IMR-90 (cell line): ENCODE data around the gene KDM2B. TPM values are rescaled to one million over a fixed set of nuclear protein-coding genes. Genes with fewer than 3 reads are reported as not detected.
A peak's percentile ranks its signal among the peaks of the same experiment; 100 is the strongest.

ENCODE experiments used
- ATAC-seq: fragments of 200-7000 bp; cut with Tn5 transposase; 2 replicates; pipeline ENCODE4 v1.9.1; 2020; ENCODE audit warnings: low read depth, mild to moderate bottlenecking, moderate library complexity
- BruUV-seq: library from RNA; stranded (reverse); fragments of 400-500 nt; replicated peaks from 2 replicates; lab custom pipeline; 2021; lab: Mats Ljungman, UMichigan
- CTCF ChIA-PET: fragments of 300-600 bp; formaldehyde crosslinking; extraction: SDS; loops from one replicate; lab custom pipeline; 2021; ENCODE audit warnings: antibody characterized with exemption; lab: Yijun Ruan, JAX
- POLR2A ChIA-PET: fragments of 300-600 bp; sonication (Branson Sonifier 250); formaldehyde crosslinking; loops from one replicate; lab custom pipeline; 2022; ENCODE audit warnings: antibody characterized with exemption; ENCODE audit not compliant: unreplicated experiment; lab: Charles Lee
- DNase-seq: peaks from one replicate; pipeline ENCODE4 v3.0.0; 2013
- H2AFZ ChIP-seq: replicated peaks from 2 replicates; pipeline ENCODE3; 2013; ENCODE audit warnings: low read length, mild to moderate bottlenecking; ENCODE audit not compliant: poor library complexity
- H2AK5ac ChIP-seq: 2 replicates; pipeline ENCODE4 v1.6.1; 2013; ENCODE audit warnings: low read depth, low read length, inconsistent platforms
- H2AK9ac ChIP-seq: replicated peaks from 2 replicates; pipeline ENCODE3; 2013; ENCODE audit warnings: mild to moderate bottlenecking, low read depth, low read length, moderate library complexity; ENCODE audit not compliant: poor library complexity
- H2BK120ac ChIP-seq: 2 replicates; pipeline ENCODE4 v1.6.1; 2013; ENCODE audit warnings: low read depth, low read length, inconsistent platforms
- H2BK15ac ChIP-seq: 3 replicates; pipeline ENCODE4 v1.6.1; 2013; ENCODE audit warnings: low read depth, low read length, inconsistent platforms
- H2BK20ac ChIP-seq: 2 replicates; pipeline ENCODE4 v1.6.1; 2013; ENCODE audit warnings: low read depth, mild to moderate bottlenecking, inconsistent platforms, low read length, moderate library complexity
- H2BK5ac ChIP-seq: 2 replicates; pipeline ENCODE4 v1.6.1; 2013; ENCODE audit warnings: mild to moderate bottlenecking, low read depth, low read length, inconsistent platforms; ENCODE audit not compliant: poor library complexity, severe bottlenecking
- H3K14ac ChIP-seq: replicated peaks from 2 replicates; pipeline ENCODE4 v1.6.1; 2013; ENCODE audit warnings: low read depth, low read length, inconsistent platforms
- H3K18ac ChIP-seq: 2 replicates; pipeline ENCODE4 v1.6.1; 2013; ENCODE audit warnings: low read depth, low read length, control low read depth
- H3K23ac ChIP-seq: 2 replicates; pipeline ENCODE4 v1.6.1; 2013; ENCODE audit warnings: low read depth, low read length, inconsistent platforms
- H3K27ac ChIP-seq: 2 replicates; pipeline ENCODE4 v1.5.1; 2013; ENCODE audit warnings: mild to moderate bottlenecking, control low read depth, low read length; ENCODE audit not compliant: insufficient read depth
- H3K27me3 ChIP-seq: 2 replicates; pipeline ENCODE4 v1.6.1; 2013; ENCODE audit warnings: low read length; ENCODE audit not compliant: control insufficient read depth, insufficient read depth
- H3K36me3 ChIP-seq: 2 replicates; pipeline ENCODE4 v1.6.1; 2013; ENCODE audit warnings: low read length, mixed read lengths; ENCODE audit not compliant: control insufficient read depth, insufficient read depth
- H3K4ac ChIP-seq: 2 replicates; pipeline ENCODE4 v1.6.1; 2013; ENCODE audit warnings: low read depth, low read length, inconsistent platforms
- H3K4me1 ChIP-seq: 2 replicates; pipeline ENCODE4 v1.6.1; 2013; ENCODE audit warnings: low read length, mixed read lengths; ENCODE audit not compliant: control insufficient read depth, insufficient read depth
- H3K4me2 ChIP-seq: 2 replicates; pipeline ENCODE4 v1.6.1; 2013; ENCODE audit warnings: low read depth, mild to moderate bottlenecking, control low read depth, low read length, moderate library complexity
- H3K4me3 ChIP-seq: 2 replicates; pipeline ENCODE4 v1.5.1; 2013; ENCODE audit warnings: low read depth, mild to moderate bottlenecking, control low read depth, low read length, moderate library complexity; ENCODE audit not compliant: insufficient read depth
- H3K56ac ChIP-seq: 2 replicates; pipeline ENCODE4 v1.6.1; 2013; ENCODE audit warnings: low read length, inconsistent platforms; ENCODE audit not compliant: insufficient read depth; ENCODE audit errors: extremely low read depth
- H3K79me1 ChIP-seq, 2 experiments: 2 replicates each; pipeline ENCODE4 v1.6.1; 2013; ENCODE audit warnings: low read length in 2 of 2, inconsistent platforms in 1 of 2, low read depth in 1 of 2
- H3K9ac ChIP-seq: 2 replicates; pipeline ENCODE4 v1.6.1; 2013; ENCODE audit warnings: low read depth, low read length, control low read depth
- H3K9me1 ChIP-seq: 2 replicates; pipeline ENCODE4 v1.6.1; 2013; ENCODE audit warnings: low read length, inconsistent platforms; ENCODE audit not compliant: insufficient read depth
- H3K9me3 ChIP-seq: 2 replicates; pipeline ENCODE4 v1.6.1; 2013; ENCODE audit warnings: low read length; ENCODE audit not compliant: control insufficient read depth, insufficient read depth
- H4K20me1 ChIP-seq: 2 replicates; pipeline ENCODE4 v1.6.1; 2013; ENCODE audit warnings: low read length, inconsistent platforms; ENCODE audit not compliant: insufficient read depth
- H4K5ac ChIP-seq: 2 replicates; pipeline ENCODE4 v1.6.1; 2013; ENCODE audit warnings: mild to moderate bottlenecking, low read depth, low read length, control low read depth
- H4K8ac ChIP-seq, 2 experiments: 2 replicates each; pipeline ENCODE4 v1.6.1; 2013; ENCODE audit warnings: low read depth in 2 of 2, low read length in 2 of 2, control low read depth in 1 of 2, inconsistent platforms in 1 of 2
- H4K91ac ChIP-seq: 2 replicates; pipeline ENCODE4 v1.6.1; 2013; ENCODE audit warnings: low read depth, low read length, inconsistent platforms; ENCODE audit not compliant: insufficient read depth
- BHLHE40 ChIP-seq: fragments of 150-350 bp; IDR thresholded peaks from 2 replicates; pipeline ENCODE4 v1.6.1; 2016; ENCODE audit warnings: mild to moderate bottlenecking, low read depth, low read length
- CEBPB ChIP-seq: IDR thresholded peaks from 2 replicates; pipeline ENCODE4 v1.6.1; 2012; ENCODE audit warnings: low read depth, low read length, improper control_type of control experiment
- CHD1 ChIP-seq: IDR thresholded peaks from 2 replicates; pipeline ENCODE4 v1.6.1; 2012; ENCODE audit warnings: low read depth, low read length, improper control_type of control experiment
- ELK1 ChIP-seq: fragments of 150-350 bp; IDR thresholded peaks from 2 replicates; pipeline ENCODE4 v1.6.1; 2016; ENCODE audit warnings: low read depth, mild to moderate bottlenecking, low read length, moderate library complexity, borderline replicate concordance
- RAD21 ChIP-seq: IDR thresholded peaks from 2 replicates; pipeline ENCODE4 v1.6.1; 2012; ENCODE audit warnings: low read length, improper control_type of control experiment
- RCOR1 ChIP-seq: IDR thresholded peaks from 2 replicates; pipeline ENCODE4 v1.6.1; 2012; ENCODE audit warnings: mild to moderate bottlenecking, low read length, improper control_type of control experiment; ENCODE audit not compliant: insufficient replicate concordance
- RFX5 ChIP-seq: IDR thresholded peaks from 2 replicates; pipeline ENCODE4 v1.8.0; 2012; ENCODE audit warnings: low read depth, mild to moderate bottlenecking, low read length, moderate library complexity
- SMC3 ChIP-seq: fragments of 150-350 bp; IDR thresholded peaks from 2 replicates; pipeline ENCODE4 v1.6.1; 2016; ENCODE audit warnings: low read depth, mild to moderate bottlenecking, antibody characterized with exemption, low read length, moderate library complexity
- WGBS, 2 experiments: methylation state at CpG; one replicate each; pipeline versions ENCODE4 v1.1.5 to v1.1.7; 2013; ENCODE audit warnings: missing lambda C conversion rate in 2 of 2; ENCODE audit not compliant: insufficient read length in 1 of 2; ENCODE audit errors: extremely low coverage in 2 of 2; 5-methylcytosine and 5-hydroxymethylcytosine counted together
- dilution Hi-C: fragments of 300-500 bp; cut with HindIII; formaldehyde crosslinking; loops from one replicate; pipeline ENCODE4 v1.14.3; 2018; ENCODE audit warnings: low sequenced_read_pairs; ENCODE audit not compliant: unreplicated experiment
- in situ Hi-C: fragments of 300-500 bp; cut with MboI; formaldehyde crosslinking; loops from 3 replicates; pipeline ENCODE4 v1.14.3; 2019; ENCODE audit warnings: low sequenced_read_pairs, inconsistent platforms, mixed read lengths
- intact Hi-C: fragments of 100-400 bp; cut with micrococcal nuclease; formaldehyde crosslinking; loops from 2 replicates; pipeline ENCODE4 v1.10.0; 2022
- polyA plus RNA-seq, 3 experiments: library from polyadenylated mRNA; depleted of rRNA; stranded (reverse); fragments of >200 nt; gene quantifications; 2 replicates each; pipeline ENCODE4 v1.2.3, GENCODE V29; 2012; ENCODE audit warnings: low replicate concordance in 1 of 3
- total RNA-seq: library from RNA; depleted of rRNA; stranded (reverse); fragments of >200 nt; gene quantifications from 2 replicates; pipeline ENCODE4 v1.2.3, GENCODE V29; 2012

Gene KDM2B
- total and polyA plus RNA-seq, 2 of the 4 experiments (the other 2 are of a cell fraction): 22.6 to 24.2 TPM

- no peak for TF ChIP-seq RCOR1
- TF ChIP-seq CHD1: no peak
Measured at GRCh38 chr12:121423682-121424623, 156.9 kb downstream of the KDM2B start (continued).

- H3K36me3 ChIP-seq: peaks cover 49% of the 10 kb centered on the region
- dilution Hi-C loops: no loop called here
- CTCF ChIA-PET: interaction anchor here (0.6 kb wide), 2 partner anchors 44 to 842 kb away, joined by 3 to 5 read pairs; partner anchors contain the start of gene POP5
Measured at GRCh38 chr12:121423253-121423652, 157.6 kb downstream of the KDM2B start.

More at GRCh38 chr12:121423253-121423652, 157.6 kb downstream of the KDM2B start:
- H2AK5ac ChIP-seq: no peak overlapping the region
- POLR2A ChIA-PET: no interaction called here
- H2AK9ac ChIP-seq: no peak overlapping the region
- no peak overlapping the region for H2BK120ac ChIP-seq
- no peak overlapping the region for H4K5ac ChIP-seq
- peaks cover 7% of the 10 kb centered on the region for H3K9me1 ChIP-seq
- WGBS, 2 experiments: 97% methylated on average over 6 of the region's 14 CpGs; no CpG with 5 or more reads in 1 of the 2 experiments
- H3K4me3 ChIP-seq: no peak overlapping the region
- DNase-seq: no peak
- H3K27me3 ChIP-seq: no peaks in the 10 kb centered on the region
- H3K9me3 ChIP-seq: no peaks in the 10 kb centered on the region
- H3K4ac ChIP-seq: no peak overlapping the region
- no peak for ATAC-seq
- in situ Hi-C loops (no loop called here), intact Hi-C loops (no loop called here)
- H2BK15ac ChIP-seq: no peak overlapping the region
- H2BK20ac ChIP-seq: no peak overlapping the region
- H2AFZ ChIP-seq: peak overlapping the region; percentile 37
- no TSS peak for BruUV-seq
- H4K20me1 ChIP-seq: peaks cover 12% of the 10 kb centered on the region
- no peak overlapping the region for H4K91ac ChIP-seq
- H3K4me1 ChIP-seq: no peaks in the 10 kb centered on the region
- peaks cover 20 to 56% of the 10 kb centered on the region in 2 experiments; a peak in 3 of 4 replicates for H3K79me1 ChIP-seq
- no peak overlapping the region for H4K8ac ChIP-seq
- H2BK5ac ChIP-seq: no peak overlapping the region
- TF ChIP-seq BHLHE40: no peak
- TF ChIP-seq RAD21: no peak
- no peak for TF ChIP-seq RFX5
- no peak for TF ChIP-seq CEBPB
- no peak for TF ChIP-seq ELK1
- TF ChIP-seq SMC3: no peak
- 0 out of 2 replicates have a peak overlapping the region, but pooled peaks have one; percentile 45 for H3K23ac ChIP-seq
- no peak overlapping the region for H3K18ac ChIP-seq
- no peak overlapping the region for H3K14ac ChIP-seq
- H3K9ac ChIP-seq: no peak overlapping the region
- peak overlapping the region; percentile 1; the same call in 1 of the 2 replicates for H3K27ac ChIP-seq
- no peak overlapping the region for H3K56ac ChIP-seq
- H3K4me2 ChIP-seq: no peak overlapping the region
